CD4-positive, alpha-beta T cell treated with Interferon gamma for 1 hour (primary cell): ENCODE data around the gene TTLL9.

Experiments used
- DNase-seq: peaks from one replicate; pipeline ENCODE4 v3.0.0-alpha.2; 2020

Gene TTLL9

DNA sequence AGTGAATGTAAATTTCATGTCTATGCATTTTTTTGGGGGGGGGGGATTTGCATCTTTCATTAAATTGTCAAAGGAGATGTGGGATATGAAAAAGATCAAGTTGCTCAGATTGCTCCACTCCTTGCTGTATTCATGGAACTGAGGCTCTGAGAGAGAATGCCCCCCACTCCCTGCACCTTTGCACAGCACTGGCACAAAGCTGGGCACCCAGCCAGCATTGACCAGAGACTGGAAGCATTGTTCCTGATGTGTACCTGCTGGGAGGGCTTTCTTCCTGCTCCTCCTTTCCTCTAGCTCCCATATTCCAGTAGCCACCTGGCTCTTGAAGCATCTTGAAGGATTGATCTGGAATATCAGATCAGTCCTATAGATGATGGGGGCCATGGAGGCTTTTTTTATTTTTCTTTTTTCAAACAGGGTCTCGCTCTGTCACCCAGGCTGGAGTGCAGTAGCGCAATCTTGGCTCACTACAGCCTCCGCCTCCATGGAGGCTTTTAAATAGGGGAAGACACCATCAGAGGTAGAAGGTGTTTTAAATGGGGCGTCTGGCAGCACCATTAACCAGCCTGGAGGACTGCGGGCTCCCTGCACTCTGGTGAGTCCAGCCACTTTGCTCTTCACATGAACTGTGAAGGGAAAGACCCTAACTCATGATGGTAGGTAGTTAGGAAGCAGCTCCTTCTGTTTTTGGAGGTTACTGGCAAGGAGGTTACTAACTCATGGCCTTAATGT is 11.0 kb upstream of the TTLL9 start:
- no peak for DNase-seq

DNA sequence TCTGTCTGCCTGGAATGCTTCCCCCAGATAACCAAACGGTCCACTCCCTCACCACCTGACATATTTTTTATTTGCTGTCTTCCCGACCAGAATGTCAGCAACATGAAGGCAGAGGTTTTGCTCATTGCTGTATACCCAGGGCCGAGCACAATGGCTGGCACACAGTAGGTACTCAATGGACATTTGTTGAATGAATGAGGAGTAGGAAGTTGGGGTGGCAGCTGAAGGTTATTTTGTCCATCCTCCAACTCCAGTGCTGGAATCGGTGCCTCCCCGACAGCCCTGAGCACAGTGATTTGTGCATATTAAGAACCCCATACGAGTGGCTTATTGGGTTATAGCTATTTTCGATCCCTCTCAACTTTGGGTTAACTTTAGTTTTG is 10.4 kb upstream of the TTLL9 start:
- DNase-seq = no peak

DNA sequence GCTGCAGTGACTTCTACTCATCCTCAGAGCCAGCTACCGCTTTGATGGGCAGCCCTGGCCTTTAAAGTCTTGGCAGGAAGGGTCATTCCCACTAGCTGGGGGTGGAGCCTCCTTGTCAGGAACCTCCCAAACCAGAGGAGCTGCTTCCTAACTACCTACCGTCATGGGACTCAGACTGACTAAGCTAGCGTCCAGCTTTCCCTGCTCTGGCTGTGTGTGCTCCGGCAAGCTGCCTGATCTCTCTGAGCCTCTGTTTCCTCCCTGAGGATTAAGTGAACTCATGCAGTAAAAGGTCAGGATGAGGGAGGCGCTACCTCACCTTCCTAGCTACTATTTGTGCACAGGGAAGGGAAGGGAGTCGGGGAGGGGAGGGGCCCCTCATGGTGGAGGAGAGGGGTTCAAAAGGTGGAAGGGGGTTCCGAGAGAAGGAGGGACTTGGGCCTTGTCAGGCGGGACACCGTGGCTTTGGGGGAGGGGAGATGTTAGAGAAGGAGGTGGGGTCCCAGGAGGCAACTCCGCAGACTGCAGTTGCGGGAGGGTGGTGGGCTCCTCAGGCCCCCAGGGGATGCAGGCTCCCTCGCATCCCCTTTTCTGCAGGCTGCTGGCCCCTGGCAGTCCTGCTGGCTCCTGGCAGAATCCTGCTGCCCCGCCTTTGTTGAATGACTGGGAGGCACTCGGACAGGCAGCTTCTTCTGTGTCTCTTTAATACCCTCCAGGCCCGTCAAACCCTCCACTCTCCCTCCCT is 9.9 kb upstream of the TTLL9 start:
- no peak for DNase-seq

DNA sequence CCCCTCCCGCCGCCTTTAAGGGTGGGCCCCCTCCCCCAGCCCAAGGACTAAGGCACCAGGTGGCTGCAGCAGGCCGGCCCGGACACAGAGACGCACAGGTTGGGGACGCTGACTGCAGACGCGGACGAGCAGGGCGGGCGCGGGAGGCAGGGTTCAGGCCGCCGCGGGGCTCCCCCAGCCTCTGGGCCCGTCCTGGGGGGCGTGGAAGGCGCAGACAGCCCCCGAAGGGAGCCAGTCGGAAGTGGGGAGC is 9.4 kb upstream of the TTLL9 start:
- DNase-seq = no peak

DNA sequence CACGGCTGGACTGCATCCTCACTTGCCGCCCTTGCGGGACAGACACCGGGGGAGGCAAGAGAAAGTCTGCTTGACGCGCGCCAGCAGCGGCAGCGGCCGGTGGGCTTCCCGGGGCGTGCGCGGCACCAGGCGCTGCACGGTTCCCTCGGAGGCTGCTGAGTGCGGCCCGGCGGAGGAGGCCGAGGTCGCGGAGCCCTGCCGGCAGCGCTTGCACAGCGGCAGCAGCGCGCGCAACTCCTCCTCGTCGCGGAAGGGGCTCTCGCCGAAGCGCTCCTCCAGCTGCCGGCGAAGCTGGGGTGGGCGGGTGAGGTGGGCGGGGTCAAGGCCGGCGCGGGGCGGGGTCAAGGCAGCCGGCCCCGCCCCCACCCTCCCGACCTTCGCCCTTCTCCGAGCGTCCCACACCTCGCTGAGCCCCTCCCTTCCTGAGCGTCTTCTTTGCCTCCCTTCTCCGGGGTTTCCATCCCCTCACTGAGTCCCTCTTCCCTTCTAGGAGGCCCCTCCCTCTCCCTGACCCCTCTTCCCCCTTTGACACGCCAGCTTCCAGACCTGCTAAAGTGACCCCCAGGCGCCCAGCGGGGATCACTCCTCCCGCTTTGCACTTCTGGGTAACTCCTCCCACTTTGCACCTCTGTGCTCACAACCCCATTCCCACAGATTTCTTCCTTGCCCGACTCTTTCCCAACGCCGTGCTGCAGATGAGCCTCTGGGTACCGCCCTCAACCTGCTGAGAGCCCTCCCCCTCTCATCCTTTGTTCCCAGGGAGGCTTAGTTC is 8.9 kb upstream of the TTLL9 start:
- peak; percentile 77 for DNase-seq

DNA sequence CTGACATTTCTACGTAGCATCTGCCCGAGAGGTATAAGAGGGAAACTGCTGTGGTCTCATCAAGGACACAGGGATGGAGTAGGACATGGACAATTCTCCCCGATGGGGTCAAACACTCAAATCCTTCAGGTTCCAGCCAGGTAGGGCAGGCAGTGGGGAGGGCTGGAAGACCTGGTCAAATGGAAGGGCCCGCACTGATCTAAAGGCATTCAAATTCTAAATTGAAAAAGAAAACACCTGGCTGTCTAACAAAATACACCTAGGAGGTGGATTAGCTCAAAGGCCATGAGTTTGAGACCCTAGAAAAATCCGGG is 8.3 kb upstream of the TTLL9 start:
- DNase-seq = no peak

DNA sequence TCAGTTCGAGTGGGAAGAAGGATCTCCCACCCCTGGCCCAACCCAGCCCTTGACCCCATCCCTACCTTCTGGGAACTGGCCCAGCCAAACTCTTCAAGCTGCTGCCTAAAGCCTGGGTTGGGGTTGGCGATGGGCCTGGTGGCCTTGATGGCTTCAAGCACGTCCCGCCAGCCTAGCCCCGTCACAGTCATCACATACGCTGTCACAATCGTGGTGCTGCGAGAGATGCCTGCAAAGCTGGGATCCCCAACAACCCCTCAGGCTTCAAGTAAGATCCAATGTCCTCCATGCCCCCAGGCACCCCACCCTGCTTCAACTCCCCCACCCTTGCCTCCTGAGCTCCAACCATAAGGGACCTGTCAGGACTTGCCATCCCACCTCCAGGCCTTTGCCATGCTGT is 7.9 kb upstream of the TTLL9 start:
- DNase-seq = no peak

DNA sequence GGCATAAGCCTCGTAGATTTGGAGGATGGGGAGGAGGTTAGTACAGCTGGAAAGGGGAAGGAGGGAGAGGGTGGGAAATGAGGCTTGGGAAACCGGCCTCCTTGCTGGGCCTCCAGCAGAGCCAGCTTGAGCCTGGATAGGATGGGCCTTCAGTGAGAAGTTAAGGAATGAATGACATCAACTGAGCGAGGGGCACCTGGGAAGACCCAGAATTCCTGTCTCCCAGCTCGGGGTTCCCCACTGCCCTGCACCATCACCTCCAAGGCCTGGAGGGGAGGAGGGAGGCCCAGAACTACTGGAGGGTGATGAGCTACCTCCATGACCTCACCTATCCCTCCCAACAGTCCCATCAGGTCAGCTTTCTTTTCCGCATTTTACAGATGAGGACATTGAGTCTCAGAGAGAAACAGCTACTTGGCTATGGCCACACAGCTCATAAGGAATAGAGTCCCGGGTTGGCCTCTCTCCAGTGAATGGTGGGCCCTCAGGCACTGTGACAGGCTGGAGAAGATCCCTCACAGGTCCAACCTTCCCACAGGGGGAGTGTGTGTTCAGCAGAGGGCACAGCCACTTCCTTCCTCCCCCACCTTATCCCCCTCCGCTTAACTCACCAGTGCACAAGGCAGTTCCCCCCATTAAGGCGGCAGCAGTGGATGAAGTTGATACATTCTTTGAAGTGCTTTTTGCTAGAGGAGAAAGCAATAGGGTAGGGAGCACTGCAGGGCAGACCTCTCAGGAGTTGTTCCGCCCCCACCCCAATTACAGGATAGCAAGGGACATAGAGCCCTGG is 6.9 kb upstream of the TTLL9 start:
- DNase-seq = no peak

DNA sequence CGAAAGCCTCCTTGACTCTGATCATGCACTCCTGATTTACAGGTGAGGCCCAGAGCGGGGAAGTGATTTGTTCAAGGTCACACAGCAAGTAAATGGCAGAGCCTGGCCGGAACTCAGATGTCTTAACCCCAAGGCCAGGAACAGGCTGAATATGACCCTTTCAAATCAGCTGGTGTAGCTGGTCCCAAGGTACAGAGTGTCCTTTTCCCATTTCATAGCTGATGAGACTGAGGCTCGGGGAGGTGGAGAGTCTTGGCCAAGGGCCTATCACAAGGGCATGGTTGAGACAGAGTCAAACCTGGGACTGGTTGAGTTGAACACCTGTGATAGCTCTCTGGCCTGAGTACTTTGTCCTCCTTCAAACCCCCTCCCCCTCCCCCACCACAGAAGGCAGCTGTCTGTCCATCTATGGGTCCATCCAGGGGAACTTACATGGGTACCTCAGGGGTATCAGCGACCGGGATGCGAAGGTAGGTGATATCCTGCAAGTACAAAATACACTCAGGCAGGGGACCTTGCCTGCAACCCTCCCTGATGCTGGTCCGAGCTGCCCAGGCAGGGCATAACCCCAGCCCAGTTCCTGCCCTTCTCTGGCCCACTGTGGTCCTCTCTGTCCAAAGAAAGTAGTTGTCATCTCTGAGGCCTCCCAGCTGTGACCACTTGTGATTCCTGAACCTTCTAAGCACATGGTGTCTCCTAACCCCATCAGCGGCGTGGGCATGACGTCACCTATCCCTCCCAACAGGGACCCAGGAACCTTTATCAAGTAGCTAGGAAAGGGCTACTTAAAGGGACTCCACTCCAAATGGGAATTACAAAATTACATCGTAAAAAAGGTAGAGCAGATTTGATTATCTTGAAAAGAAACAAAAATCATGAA is 5.7 kb upstream of the TTLL9 start:
- DNase-seq = no peak

DNA sequence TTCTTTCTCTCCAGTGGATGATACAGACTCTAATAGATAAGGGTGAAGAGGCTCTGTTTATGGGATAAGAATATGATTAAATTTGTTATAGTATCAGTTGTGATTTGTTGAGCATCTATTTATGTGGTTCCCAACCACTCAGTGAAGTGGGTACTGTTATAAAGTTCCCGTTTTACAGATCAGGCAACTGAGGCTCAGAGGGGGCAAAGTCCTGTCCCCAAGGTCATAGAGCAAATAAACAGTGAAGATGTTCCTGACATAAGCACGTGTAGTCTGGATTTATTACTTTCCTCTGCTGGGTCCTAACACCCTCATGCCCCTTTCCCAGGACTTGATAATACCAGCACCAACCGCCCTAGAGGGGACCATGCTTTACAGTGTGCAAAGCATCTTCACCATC is 4.2 kb upstream of the TTLL9 start:
- DNase-seq = no peak

DNA sequence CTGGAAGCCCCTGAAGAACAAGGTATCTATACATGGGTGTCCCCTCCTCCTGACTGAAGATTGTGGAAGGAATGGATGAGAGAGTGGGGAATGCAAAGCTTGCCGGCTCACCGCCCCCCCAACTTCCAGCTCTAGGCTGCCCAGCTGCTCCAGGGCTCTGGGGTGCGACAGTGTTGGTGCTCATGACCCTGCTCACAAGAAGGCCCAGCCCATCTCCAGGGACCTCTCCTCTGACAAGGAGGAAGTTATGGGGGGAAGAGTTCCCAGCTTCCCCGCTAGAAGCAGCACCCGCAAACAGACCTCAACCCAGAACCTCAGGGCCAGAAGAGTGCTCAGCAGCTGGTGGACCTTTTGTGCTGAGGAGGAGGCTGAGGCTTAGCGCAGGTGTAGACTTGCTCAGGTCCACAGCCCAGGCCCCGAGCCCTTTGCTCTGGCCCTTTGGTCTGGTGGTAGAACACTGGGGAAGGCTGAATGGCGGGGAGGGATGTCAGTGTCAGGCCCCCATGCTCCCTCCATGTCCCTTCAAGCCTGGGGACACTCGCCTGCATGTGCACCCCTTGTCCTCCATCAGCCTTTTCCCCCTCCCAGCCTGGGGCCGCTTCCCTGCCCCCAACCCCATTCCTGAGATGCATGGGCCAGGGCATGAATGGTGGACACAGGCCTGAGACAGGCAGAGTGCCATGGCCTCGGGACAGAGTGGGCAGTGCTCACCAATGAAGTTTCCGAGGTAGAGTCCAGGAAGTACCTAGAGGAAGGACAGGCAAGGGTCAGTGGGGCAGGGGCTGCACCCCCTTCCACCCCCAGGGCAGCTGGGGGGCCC is 1.4 kb upstream of the TTLL9 start:
- DNase-seq = no peak

DNA sequence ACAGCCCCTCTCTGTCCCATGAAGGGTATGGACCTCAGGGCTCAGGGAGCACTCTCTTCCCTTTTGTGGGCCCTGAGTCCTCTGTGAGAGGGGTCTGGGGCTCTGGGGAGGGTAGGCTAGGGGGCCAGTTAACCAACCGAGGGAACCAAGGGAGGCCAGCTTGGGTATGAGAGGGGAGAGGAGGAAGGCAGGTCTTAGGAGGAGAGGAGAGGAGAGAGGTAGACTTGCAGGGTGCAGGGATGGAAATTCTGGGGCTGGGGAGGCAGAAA is 827 bp upstream of the TTLL9 start:
- DNase-seq = no peak

DNA sequence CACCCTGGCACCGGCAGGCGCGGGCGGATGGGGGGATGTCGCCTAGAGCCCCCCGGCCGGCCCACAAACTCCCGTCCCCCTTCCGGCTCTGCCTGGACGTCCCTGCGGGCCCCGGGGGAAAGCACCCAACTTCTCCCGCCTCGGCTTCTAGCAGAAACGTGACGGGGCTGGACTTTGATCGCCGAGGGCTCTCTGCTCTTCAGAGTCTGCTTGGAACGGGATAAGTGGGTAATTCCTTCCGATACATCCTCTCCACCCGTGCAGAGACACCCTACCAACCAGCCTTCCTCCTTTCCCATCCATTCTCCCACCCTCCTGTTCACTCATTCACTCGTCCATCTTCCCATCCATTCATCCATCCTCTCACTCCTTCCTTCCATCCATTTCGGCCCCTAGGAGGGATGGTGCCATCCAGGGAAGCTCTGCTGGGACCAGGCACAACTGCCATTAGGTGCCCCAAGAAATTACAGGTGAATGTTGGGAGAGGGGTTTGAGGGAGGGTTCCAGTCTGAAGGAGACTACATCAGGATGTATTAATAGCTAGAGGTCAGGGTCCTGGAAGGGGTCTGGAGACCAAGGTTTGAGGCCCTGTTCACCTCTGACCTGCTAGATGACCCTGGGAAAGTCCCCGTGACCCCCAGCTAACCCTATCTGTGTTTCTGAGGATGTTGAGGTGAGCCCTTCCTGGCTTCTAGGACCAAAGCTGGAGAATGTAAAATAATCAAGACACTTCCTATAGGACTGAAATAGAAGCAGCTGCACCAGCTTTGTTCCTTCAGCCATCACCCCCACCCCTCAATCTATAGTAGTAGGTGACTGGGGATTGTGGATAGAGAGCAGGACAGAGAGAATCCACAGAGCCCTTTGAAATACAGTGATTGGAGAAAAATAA is 538 bp downstream of the TTLL9 start:
- no peak for DNase-seq

DNA sequence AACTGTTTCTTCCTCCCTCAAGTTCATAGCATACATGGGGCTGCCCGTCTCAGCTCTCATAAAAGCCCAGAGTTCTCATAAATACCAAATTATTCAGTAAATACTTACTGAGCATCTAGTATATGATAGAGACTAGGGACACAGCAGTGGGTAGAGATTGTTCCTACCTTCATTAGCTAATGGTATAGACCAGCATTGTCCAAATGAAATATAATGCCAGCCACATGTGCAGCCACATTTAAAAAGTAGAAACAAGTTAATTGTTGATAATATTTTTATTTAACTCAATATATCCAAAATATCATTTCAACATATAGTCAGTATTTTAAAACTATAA is 1.2 kb downstream of the TTLL9 start:
- DNase-seq = no peak

DNA sequence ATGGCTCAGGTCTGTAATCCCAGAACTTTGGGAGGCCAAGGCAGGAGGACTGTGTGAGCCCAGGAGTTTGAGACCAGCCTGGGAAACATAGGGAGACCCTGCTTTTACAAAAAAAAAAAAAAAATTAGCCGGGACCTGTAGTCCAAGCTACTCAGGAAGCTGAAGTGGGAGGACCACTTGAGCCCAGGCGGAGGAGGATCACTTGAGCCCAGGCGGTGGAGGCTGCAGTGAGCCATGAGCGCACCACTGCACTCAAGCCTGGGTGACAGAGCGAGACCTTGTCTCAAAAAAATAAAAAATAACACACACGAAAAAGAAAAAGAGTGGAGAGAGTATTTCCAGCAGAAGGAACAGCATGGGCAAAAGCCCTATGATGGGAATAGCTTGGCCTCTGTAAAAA is 2.0 kb downstream of the TTLL9 start:
- DNase-seq = no peak

DNA sequence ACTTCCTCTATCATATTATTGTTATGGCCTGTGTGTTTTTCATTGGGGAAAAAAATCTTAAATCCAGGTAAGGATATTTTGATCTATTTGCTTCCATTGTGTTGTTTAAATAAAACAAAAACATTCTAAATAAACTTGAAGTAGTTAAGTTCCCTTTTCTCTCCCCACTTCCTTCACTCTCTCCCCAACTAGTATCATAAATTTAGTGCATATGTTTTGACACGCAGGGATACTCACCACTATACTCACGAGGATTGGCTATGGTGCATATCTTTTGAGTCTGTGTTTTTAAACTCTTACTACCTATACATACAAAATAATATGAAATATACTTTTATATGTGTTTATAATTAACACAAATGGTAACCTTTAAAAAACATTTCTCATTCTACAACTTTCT is 5.2 kb downstream of the TTLL9 start:
- no peak for DNase-seq

DNA sequence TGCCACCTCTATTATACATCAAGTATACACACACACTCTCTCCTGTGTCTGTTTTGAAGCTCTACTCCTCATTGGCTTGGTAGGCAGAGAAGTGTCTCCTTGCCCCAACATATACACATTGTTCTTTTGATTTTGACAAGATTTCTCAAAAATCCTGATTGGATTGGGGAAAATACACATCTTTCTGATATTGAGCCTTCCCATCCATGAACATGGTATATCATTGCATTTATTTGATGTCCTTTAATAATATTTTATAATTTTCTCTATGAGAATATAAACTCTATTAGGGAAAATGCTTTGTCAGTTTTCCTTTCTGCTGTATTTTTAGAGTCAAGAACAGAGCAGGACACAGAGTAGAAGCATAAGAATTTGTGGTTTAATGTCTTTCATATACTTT is 7.2 kb downstream of the TTLL9 start:
- no peak for DNase-seq

DNA sequence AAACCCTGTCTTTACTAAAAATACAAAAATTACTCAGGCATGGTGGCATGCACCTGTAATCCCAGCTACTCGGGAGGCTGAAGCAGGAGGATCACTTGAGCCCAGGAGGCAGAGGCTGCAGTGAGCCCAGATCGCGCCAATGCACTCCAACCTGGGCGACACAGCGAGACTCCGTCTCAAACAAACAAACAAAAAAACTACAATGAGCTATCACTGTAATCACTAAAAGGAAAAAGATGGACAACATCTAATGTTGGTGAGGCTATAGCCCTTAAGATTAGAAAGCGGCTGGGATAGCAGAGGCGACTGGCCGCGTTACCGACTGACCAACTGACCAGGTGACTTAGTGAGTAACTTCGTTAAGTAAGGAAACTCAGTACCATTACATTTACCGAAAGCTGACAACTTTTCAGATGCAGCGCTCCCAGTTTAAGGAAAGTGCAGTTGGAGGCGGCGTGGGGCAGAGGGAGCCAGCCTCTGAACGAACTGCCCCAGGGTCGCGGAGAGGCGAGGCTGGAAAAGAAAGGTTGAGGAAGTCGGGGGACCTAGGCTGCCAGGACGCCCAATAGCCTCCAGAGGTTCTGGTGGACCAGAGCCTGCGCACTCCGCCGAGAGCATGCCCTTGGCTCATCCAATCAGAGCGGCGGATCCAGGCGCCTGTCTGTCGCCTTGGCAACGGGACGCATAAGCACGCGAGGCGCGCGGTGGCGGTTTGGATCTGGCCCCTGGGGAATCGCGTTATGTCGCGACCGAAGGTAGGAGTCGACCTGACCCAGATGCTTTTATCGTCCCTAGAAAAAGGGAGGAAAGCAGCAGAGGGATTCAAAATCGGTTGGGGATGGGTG is 8.9 kb downstream of the TTLL9 start:
- peak; percentile 89 for DNase-seq

DNA sequence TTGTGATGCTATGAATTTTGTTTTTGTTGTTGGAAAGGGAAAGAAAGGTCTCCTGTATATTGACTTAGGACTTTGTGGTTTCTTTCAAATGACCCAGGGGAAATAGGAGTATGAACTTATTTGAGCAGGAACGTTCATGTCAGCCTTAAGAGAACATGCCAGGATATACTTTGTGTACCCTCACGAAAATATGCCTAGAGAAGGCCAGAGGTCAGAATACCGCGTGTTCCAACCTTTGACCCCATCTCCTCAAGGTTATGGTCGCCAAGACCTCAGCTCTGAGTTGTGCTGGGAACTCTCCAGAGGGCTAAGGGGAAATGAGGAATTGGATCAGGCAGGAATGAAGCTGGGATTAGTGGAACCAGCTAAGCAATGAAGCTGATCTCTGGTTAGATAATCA is 11.5 kb downstream of the TTLL9 start:
- no peak for DNase-seq

DNA sequence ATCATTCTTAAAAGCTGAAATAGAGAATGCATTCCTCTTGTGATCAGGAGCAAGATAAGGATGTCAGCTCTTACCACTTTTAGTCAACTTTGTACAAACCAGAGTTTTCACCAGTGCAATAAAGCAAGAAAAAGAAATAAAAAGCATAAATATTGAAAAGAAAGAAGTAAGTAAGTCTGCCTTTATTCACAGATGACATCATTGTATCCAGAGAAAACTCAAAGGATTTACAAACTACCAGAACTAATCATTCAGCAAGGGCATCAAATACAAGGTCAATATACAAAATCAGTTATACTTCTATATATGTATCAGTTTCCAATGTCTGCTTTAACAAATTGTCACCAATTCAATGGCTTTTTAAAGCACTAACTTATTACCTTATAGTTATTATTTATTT is 13.4 kb downstream of the TTLL9 start:
- no peak for DNase-seq
